ENCODE data around the gene KRT6C.

KRT6C gene

GRCh38 chr12:52473768-52474167 lies at the start of gene KRT6C:
TSS of gene KRT6C (minus strand) at chr12:52473805. CDS start at chr12:52473737, 68 bp downstream.
- DNase-seq (ENCODE audit: extremely low read depth, low read depth), result no peak
- no peak within 1 kb of the TSS for H3K4me3 ChIP-seq (replicated peaks; ENCODE audit: low read depth, low read length)
- TF ChIP-seq CTCF (IDR thresholded peaks at IDR 0.05; ENCODE audit: low read depth, low read length, missing control alignments), result no peak

GRCh38 chr12:52522346-52523011 lies 48.9 kb upstream of the KRT6C start:
- no peak for DNase-seq (ENCODE audit: extremely low read depth, low read depth)
- H3K4me3 ChIP-seq (replicated peaks; ENCODE audit: low read depth, low read length), result no peak overlapping the region
- no peak for TF ChIP-seq CTCF (IDR thresholded peaks at IDR 0.05; ENCODE audit: low read depth, low read length, missing control alignments)

GRCh38 chr12:52521568-52522266 lies 48.1 kb upstream of the KRT6C start:
- no peak overlapping the region for H3K4me3 ChIP-seq (replicated peaks; ENCODE audit: low read depth, low read length)
- no peak for DNase-seq (ENCODE audit: extremely low read depth, low read depth)
- no peak for TF ChIP-seq CTCF (IDR thresholded peaks at IDR 0.05; ENCODE audit: low read depth, low read length, missing control alignments)

GRCh38 chr12:52521175-52521567 lies 47.6 kb upstream of the KRT6C start:
- H3K4me3 ChIP-seq (replicated peaks; ENCODE audit: low read depth, low read length), result no peak overlapping the region
- TF ChIP-seq CTCF (IDR thresholded peaks at IDR 0.05; ENCODE audit: low read depth, low read length, missing control alignments), result no peak
- DNase-seq (ENCODE audit: extremely low read depth, low read depth), result no peak

- H3K4me3 ChIP-seq (replicated peaks; ENCODE audit: low read depth, low read length), result no peak within 1 kb of the TSS
- TF ChIP-seq CTCF (IDR thresholded peaks at IDR 0.05; ENCODE audit: low read depth, low read length, missing control alignments), result no peak
- no peak for DNase-seq (ENCODE audit: extremely low read depth, low read depth)
Measured at GRCh38 chr12:52519826-52520662, 46.4 kb upstream of the KRT6C start, which contains the start of gene KRT5. TSS of gene KRT5 (minus strand) at chr12:52520394. CDS start at chr12:52520296, 98 bp downstream.

GRCh38 chr12:52519387-52519703 lies 45.7 kb upstream of the KRT6C start:
- TF ChIP-seq CTCF (IDR thresholded peaks at IDR 0.05; ENCODE audit: low read depth, low read length, missing control alignments), result no peak
- H3K4me3 ChIP-seq (replicated peaks; ENCODE audit: low read depth, low read length), result no peak overlapping the region
- DNase-seq (ENCODE audit: extremely low read depth, low read depth), result no peak
